HepG2 (cell line): ENCODE results near the gene HSPA4L. TPM values are rescaled to one million over a fixed set of nuclear protein-coding genes. Genes with fewer than 3 reads are reported as not detected.

Source experiments
- CTCF ChIP-seq: sonication (generic); formaldehyde crosslinking; IDR thresholded peaks from 2 replicates; pipeline ENCODE4 v1.5.0; 2020; ENCODE audit warnings: mild to moderate bottlenecking, missing genetic modification reagents, moderate library complexity
- ERF ChIP-seq: IDR thresholded peaks from 2 replicates; pipeline ENCODE4 v1.6.1; 2018; ENCODE audit warnings: missing biosample characterization, missing genetic modification reagents
- HNF1B ChIP-seq: sonication (generic); formaldehyde crosslinking; IDR thresholded peaks from 2 replicates; pipeline ENCODE4 v1.5.1; 2020; ENCODE audit warnings: mild to moderate bottlenecking, moderate library complexity, missing genetic modification reagents
- HOXA5 ChIP-seq: sonication (generic); formaldehyde crosslinking; IDR thresholded peaks from 2 replicates; pipeline ENCODE4 v1.4.0; 2020; ENCODE audit warnings: missing genetic modification reagents
- HOXD1 ChIP-seq: sonication (generic); formaldehyde crosslinking; IDR thresholded peaks from 2 replicates; pipeline ENCODE4 v1.5.0; 2020; ENCODE audit warnings: missing genetic modification reagents
- ISL2 ChIP-seq: sonication (generic); formaldehyde crosslinking; IDR thresholded peaks from 2 replicates; pipeline ENCODE4 v1.5.0; 2020; ENCODE audit warnings: missing genetic modification reagents
- NCOA2 ChIP-seq: sonication (generic); formaldehyde crosslinking; IDR thresholded peaks from 2 replicates; pipeline ENCODE4 v1.8.0; 2022; ENCODE audit warnings: inconsistent platforms
- PAXIP1 ChIP-seq: sonication (generic); formaldehyde crosslinking; conservative IDR thresholded peaks from 2 replicates; pipeline ENCODE4 v1.4.0; 2020; ENCODE audit warnings: mild to moderate bottlenecking, missing genetic modification reagents, moderate library complexity
- SKI ChIP-seq: fragments of 450-650 bp; IDR thresholded peaks from one replicate; pipeline ENCODE4 v1.6.1; 2018; ENCODE audit warnings: mild to moderate bottlenecking; ENCODE audit not compliant: partially characterized antibody
- TEAD3 ChIP-seq: optimal IDR thresholded peaks from 2 replicates; pipeline ENCODE3; 2016; ENCODE audit warnings: borderline replicate concordance
- UBTF ChIP-seq: sonication (generic); formaldehyde crosslinking; IDR thresholded peaks from 2 replicates; pipeline ENCODE4 v1.4.0; 2020; ENCODE audit warnings: mild to moderate bottlenecking, missing genetic modification reagents
- ZNF18 ChIP-seq: sonication (generic); formaldehyde crosslinking; IDR thresholded peaks from 2 replicates; pipeline ENCODE4 v1.8.0; 2022; ENCODE audit warnings: mild to moderate bottlenecking, missing genetic modification reagents; ENCODE audit not compliant: insufficient replicate concordance
- ZNF331 ChIP-seq: sonication (generic); formaldehyde crosslinking; IDR thresholded peaks from 2 replicates; pipeline ENCODE4 v1.4.0; 2020; ENCODE audit warnings: missing genetic modification reagents
- ZNF670 ChIP-seq: sonication (generic); formaldehyde crosslinking; IDR thresholded peaks from 2 replicates; pipeline ENCODE4 v1.8.0; 2022; ENCODE audit warnings: mild to moderate bottlenecking, missing genetic modification reagents, borderline replicate concordance
- ZNF784 ChIP-seq: sonication (generic); formaldehyde crosslinking; IDR thresholded peaks from 2 replicates; pipeline ENCODE4 v1.5.1; 2020; ENCODE audit warnings: missing genetic modification reagents, mild to moderate bottlenecking, borderline replicate concordance
- ZSCAN25 ChIP-seq: sonication (generic); formaldehyde crosslinking; IDR thresholded peaks from 2 replicates; pipeline ENCODE4 v1.8.0; 2022; ENCODE audit warnings: mild to moderate bottlenecking, missing genetic modification reagents
- polyA plus RNA-seq, 8 experiments: library from polyadenylated mRNA; depleted of rRNA in 3 of 8; stranded (reverse) in 7 of 8; unstranded in 1 of 8; fragments of >200 nt; fragmentation: Illumina TruSeq in 4 of 8; extraction: Trizol in 4 of 8; gene quantifications; 2 replicates each; pipeline versions ENCODE4 v1.2.1 to v1.2.3, GENCODE V29; 2011 to 2016; ENCODE audit warnings: low read depth in 4 of 8, missing spikeins in 1 of 8, mixed read lengths in 1 of 8; ENCODE audit not compliant: insufficient read depth in 1 of 8
- total RNA-seq, 5 experiments: library from RNA; depleted of rRNA; stranded (reverse); fragments of >200 nt; fragmentation: Illumina TruSeq; extraction: Trizol; gene quantifications; 2 replicates each; pipeline ENCODE4 v1.2.3, GENCODE V29; 2016; ENCODE audit warnings: low read depth in 1 of 5

The HSPA4L gene
- total and polyA plus RNA-seq, 2 of the 13 experiments (the other 11 are each of a cell fraction or from before 2014, with no cell fraction given), result 3.7 to 31.5 TPM

GRCh38 chr4:127782275-127783025 is at the start of gene HSPA4L (continued):
- peak; percentile 62 for TF ChIP-seq CTCF
- TF ChIP-seq SKI, result peak; percentile 49
- peak; percentile 81 for TF ChIP-seq UBTF
- peak; percentile 79; the same call in 1 of the 2 replicates for TF ChIP-seq ZNF670 (CRISPR knock-in tag)
- peak; percentile 47; the same call in 1 of the 2 replicates for TF ChIP-seq HNF1B (CRISPR knock-in tag)
- peak; percentile 74; the same call in 1 of the 2 replicates for TF ChIP-seq HOXA5 (CRISPR knock-in tag)
- no peak for TF ChIP-seq NCOA2
- 0 out of 2 replicates have a peak, but pooled peaks have one; percentile 35 for TF ChIP-seq PAXIP1 (CRISPR knock-in tag)
- no peak for TF ChIP-seq TEAD3 (CRISPR knock-in tag)
- 0 out of 2 replicates have a peak, but pooled peaks have one; percentile 33 for TF ChIP-seq ISL2
- 0 out of 2 replicates have a peak, but pooled peaks have one; percentile 29 for TF ChIP-seq HOXD1 (CRISPR knock-in tag)
- TF ChIP-seq ZNF784 (CRISPR knock-in tag), result no peak
- TF ChIP-seq ZSCAN25 (CRISPR knock-in tag), result no peak
- peak; percentile 5 for TF ChIP-seq ZNF331 (CRISPR knock-in tag)
- TF ChIP-seq ZNF18 (CRISPR knock-in tag), result peak; percentile 53
- TF ChIP-seq ERF, result no peak
